ENCODE measurements around the gene JUND.
A peak's percentile ranks its signal among the peaks of the same experiment; 100 is the strongest.

The JUND gene

GRCh38 chr19:18269070-18269723, 12.2 kb downstream of the JUND start:
- DNase-seq (ENCODE audit: low read depth) = no peak

- DNase-seq (ENCODE audit: low read depth) = no peak
Observed at GRCh38 chr19:18266771-18267686, 14.4 kb downstream of the JUND start.

GRCh38 chr19:18265582-18265981, 15.8 kb downstream of the JUND start:
- no peak for DNase-seq (ENCODE audit: low read depth)

- DNase-seq (ENCODE audit: low read depth) = no peak
Observed at GRCh38 chr19:18264971-18265540, 16.4 kb downstream of the JUND start.

GRCh38 chr19:18264137-18264854, 17.1 kb downstream of the JUND start:
- DNase-seq (ENCODE audit: low read depth) = no peak

GRCh38 chr19:18263324-18264136, 17.9 kb downstream of the JUND start:
- DNase-seq (ENCODE audit: low read depth) = no peak

- no peak for DNase-seq (ENCODE audit: low read depth)
Observed at GRCh38 chr19:18262917-18263316, 18.5 kb downstream of the JUND start.

GRCh38 chr19:18262144-18262543, 19.3 kb downstream of the JUND start:
- no peak for DNase-seq (ENCODE audit: low read depth)

GRCh38 chr19:18261474-18261873, 19.9 kb downstream of the JUND start:
- DNase-seq (ENCODE audit: low read depth) = no peak

- DNase-seq (ENCODE audit: low read depth) = no peak
Observed at GRCh38 chr19:18259893-18260292, 21.5 kb downstream of the JUND start.

- no peak for DNase-seq (ENCODE audit: low read depth)
Observed at GRCh38 chr19:18257503-18258470, 23.6 kb downstream of the JUND start.

- DNase-seq (ENCODE audit: low read depth) = no peak
Observed at GRCh38 chr19:18254546-18255503, 26.6 kb downstream of the JUND start.

GRCh38 chr19:18253716-18254115, 27.7 kb downstream of the JUND start:
- no peak for DNase-seq (ENCODE audit: low read depth)

GRCh38 chr19:18253130-18253529, 28.3 kb downstream of the JUND start:
- no peak for DNase-seq (ENCODE audit: low read depth)

- no peak for DNase-seq (ENCODE audit: low read depth)
Observed at GRCh38 chr19:18252370-18252717, 29.1 kb downstream of the JUND start.

GRCh38 chr19:18251587-18252369, 29.6 kb downstream of the JUND start:
- DNase-seq (ENCODE audit: low read depth) = peak; percentile 63

- DNase-seq (ENCODE audit: low read depth) = no peak
Observed at GRCh38 chr19:18249834-18250233, 31.6 kb downstream of the JUND start.

- DNase-seq (ENCODE audit: low read depth) = no peak
Observed at GRCh38 chr19:18245297-18245696, 36.1 kb downstream of the JUND start.

Data from stimulated activated CD8-positive, alpha-beta memory T cell treated with anti-CD3 and anti-CD28 coated beads, Interleukin-4, amount 100 ng/mL, for 24 hours (primary cell).